SK-N-SH treated with all-trans-retinoic acid at 6 μM for 48 hours (cell line): ENCODE results near the gene EEF1AKMT3.

Experiments
- ATAC-seq: fragments of 200-7000 bp; cut with Tn5 transposase; 3 replicates; pipeline ENCODE4 v1.9.1; 2020; ENCODE audit warnings: mild to moderate bottlenecking, moderate library complexity
- ARNTL ChIP-seq: fragments of 450-650 bp; formaldehyde crosslinking; IDR thresholded peaks from 2 replicates; pipeline ENCODE4 v1.5.0; 2020; ENCODE audit warnings: low read depth, mild to moderate bottlenecking, moderate library complexity, borderline replicate concordance
- CREB5 ChIP-seq: fragments of 250-450 bp; sonication (Bioruptor Pico); IDR thresholded peaks from 2 replicates; pipeline ENCODE4 v1.5.1; 2020; ENCODE audit warnings: low read depth, mild to moderate bottlenecking, moderate library complexity
- ESRRG ChIP-seq: fragments of 250-450 bp; sonication (Bioruptor Pico); IDR thresholded peaks from 2 replicates; pipeline ENCODE4 v1.6.1; 2021; ENCODE audit warnings: mild to moderate bottlenecking
- GLIS3 ChIP-seq: fragments of 250-450 bp; sonication (Bioruptor Pico); IDR thresholded peaks from 2 replicates; pipeline ENCODE4 v1.5.0; 2020; ENCODE audit warnings: mild to moderate bottlenecking, moderate library complexity
- ISL1 ChIP-seq: fragments of 250-450 bp; sonication (Bioruptor Pico); IDR thresholded peaks from 2 replicates; pipeline ENCODE4 v2.1.2; 2022; ENCODE audit warnings: mild to moderate bottlenecking, moderate library complexity
- OSR1 ChIP-seq: fragments of 250-450 bp; sonication (Bioruptor Pico); IDR thresholded peaks from 2 replicates; pipeline ENCODE4 v1.8.0; 2022; ENCODE audit warnings: moderate library complexity, mild to moderate bottlenecking, inconsistent platforms
- SNAI2 ChIP-seq: fragments of 250-450 bp; sonication (Bioruptor Pico); IDR thresholded peaks from 2 replicates; pipeline ENCODE4 v1.5.0; 2020; ENCODE audit warnings: mild to moderate bottlenecking, moderate library complexity
- TCF4 ChIP-seq: fragments of 250-450 bp; sonication (Bioruptor Pico); IDR thresholded peaks from 2 replicates; pipeline ENCODE4 v1.8.0; 2021; ENCODE audit warnings: mild to moderate bottlenecking, moderate library complexity, borderline replicate concordance
- TOX ChIP-seq: fragments of 250-450 bp; sonication (Bioruptor Pico); IDR thresholded peaks from 2 replicates; pipeline ENCODE4 v1.8.0; 2021; ENCODE audit warnings: mild to moderate bottlenecking, moderate library complexity, borderline replicate concordance
- ZC3H10 ChIP-seq: fragments of 250-450 bp; sonication (Bioruptor Pico); IDR thresholded peaks from 2 replicates; pipeline ENCODE4 v1.5.1; 2021; ENCODE audit warnings: mild to moderate bottlenecking, moderate library complexity
- ZFP3 ChIP-seq: fragments of 250-450 bp; sonication (Bioruptor Pico); IDR thresholded peaks from 2 replicates; pipeline ENCODE4 v1.5.0; 2020; ENCODE audit warnings: mild to moderate bottlenecking, moderate library complexity
- ZNF70 ChIP-seq: fragments of 450-650 bp; formaldehyde crosslinking; IDR thresholded peaks from 2 replicates; pipeline ENCODE4 v1.5.0; 2020; ENCODE audit warnings: mild to moderate bottlenecking, moderate library complexity
- ZNF8 ChIP-seq: fragments of 450-650 bp; formaldehyde crosslinking; IDR thresholded peaks from 2 replicates; pipeline ENCODE4 v1.5.0; 2020; ENCODE audit warnings: mild to moderate bottlenecking, moderate library complexity
- TF ChIP-seq, protein P1 (sequence below): fragments of 250-450 bp; sonication (Bioruptor Pico); IDR thresholded peaks from 2 replicates; pipeline ENCODE4 v1.5.0; 2020; ENCODE audit warnings: mild to moderate bottlenecking, moderate library complexity
- TF ChIP-seq, protein P2 (sequence below): fragments of 250-450 bp; sonication (Bioruptor Pico); IDR thresholded peaks from 2 replicates; pipeline ENCODE4 v1.5.1; 2021; ENCODE audit warnings: mild to moderate bottlenecking, moderate library complexity
- TF ChIP-seq, protein P3 (sequence below): fragments of 250-450 bp; sonication (Bioruptor Pico); IDR thresholded peaks from 2 replicates; pipeline ENCODE4 v1.8.0; 2021; ENCODE audit warnings: low read depth, mild to moderate bottlenecking, moderate library complexity, borderline replicate concordance

The EEF1AKMT3 gene

GRCh38 chr12:57793920-57794319 lies 21.5 kb downstream of the EEF1AKMT3 start:
- ATAC-seq: peak; percentile 74
- TF ChIP-seq ISL1 (CRISPR knock-in tag) (peak; percentile 23; the same call in 1 of the 2 replicates), SNAI2 (no peak)
- TF ChIP-seq, all 23 proteins: peak for 1

DNA sequence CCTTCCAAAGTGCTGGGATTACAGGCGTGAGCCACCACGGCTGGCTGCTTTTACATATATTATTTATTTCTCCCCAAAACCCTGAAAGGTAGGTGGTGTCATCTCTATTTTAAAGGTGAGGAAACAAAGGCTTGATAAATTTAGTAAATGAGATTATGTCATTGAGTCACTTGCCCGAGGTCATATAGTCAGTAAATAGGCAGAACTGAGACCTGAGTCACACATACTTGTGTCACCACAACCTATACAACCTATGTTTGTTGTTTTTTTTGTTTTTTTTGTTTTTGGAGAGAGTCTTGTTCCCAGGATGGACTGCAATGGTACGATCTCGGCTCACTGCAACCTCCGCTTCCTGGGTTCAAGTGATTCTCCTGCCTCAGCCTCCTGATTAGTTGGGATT lies 22.9 kb downstream of the EEF1AKMT3 start:
- TF ChIP-seq, protein P1, sequence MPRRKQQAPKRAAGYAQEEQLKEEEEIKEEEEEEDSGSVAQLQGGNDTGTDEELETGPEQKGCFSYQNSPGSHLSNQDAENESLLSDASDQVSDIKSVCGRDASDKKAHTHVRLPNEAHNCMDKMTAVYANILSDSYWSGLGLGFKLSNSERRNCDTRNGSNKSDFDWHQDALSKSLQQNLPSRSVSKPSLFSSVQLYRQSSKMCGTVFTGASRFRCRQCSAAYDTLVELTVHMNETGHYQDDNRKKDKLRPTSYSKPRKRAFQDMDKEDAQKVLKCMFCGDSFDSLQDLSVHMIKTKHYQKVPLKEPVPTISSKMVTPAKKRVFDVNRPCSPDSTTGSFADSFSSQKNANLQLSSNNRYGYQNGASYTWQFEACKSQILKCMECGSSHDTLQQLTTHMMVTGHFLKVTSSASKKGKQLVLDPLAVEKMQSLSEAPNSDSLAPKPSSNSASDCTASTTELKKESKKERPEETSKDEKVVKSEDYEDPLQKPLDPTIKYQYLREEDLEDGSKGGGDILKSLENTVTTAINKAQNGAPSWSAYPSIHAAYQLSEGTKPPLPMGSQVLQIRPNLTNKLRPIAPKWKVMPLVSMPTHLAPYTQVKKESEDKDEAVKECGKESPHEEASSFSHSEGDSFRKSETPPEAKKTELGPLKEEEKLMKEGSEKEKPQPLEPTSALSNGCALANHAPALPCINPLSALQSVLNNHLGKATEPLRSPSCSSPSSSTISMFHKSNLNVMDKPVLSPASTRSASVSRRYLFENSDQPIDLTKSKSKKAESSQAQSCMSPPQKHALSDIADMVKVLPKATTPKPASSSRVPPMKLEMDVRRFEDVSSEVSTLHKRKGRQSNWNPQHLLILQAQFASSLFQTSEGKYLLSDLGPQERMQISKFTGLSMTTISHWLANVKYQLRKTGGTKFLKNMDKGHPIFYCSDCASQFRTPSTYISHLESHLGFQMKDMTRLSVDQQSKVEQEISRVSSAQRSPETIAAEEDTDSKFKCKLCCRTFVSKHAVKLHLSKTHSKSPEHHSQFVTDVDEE (CRISPR knock-in tag): no peak
- TF ChIP-seq ESRRG (CRISPR knock-in tag) (no peak), ZNF8 (CRISPR knock-in tag) (no peak), ARNTL (CRISPR knock-in tag) (no peak), ZNF70 (CRISPR knock-in tag) (no peak), ZFP3 (CRISPR knock-in tag) (no peak), CREB5 (CRISPR knock-in tag) (no peak), GLIS3 (CRISPR knock-in tag) (no peak), OSR1 (no peak), TCF4 (CRISPR knock-in tag) (no peak), ISL1 (CRISPR knock-in tag) (no peak)
- TF ChIP-seq, protein P2, sequence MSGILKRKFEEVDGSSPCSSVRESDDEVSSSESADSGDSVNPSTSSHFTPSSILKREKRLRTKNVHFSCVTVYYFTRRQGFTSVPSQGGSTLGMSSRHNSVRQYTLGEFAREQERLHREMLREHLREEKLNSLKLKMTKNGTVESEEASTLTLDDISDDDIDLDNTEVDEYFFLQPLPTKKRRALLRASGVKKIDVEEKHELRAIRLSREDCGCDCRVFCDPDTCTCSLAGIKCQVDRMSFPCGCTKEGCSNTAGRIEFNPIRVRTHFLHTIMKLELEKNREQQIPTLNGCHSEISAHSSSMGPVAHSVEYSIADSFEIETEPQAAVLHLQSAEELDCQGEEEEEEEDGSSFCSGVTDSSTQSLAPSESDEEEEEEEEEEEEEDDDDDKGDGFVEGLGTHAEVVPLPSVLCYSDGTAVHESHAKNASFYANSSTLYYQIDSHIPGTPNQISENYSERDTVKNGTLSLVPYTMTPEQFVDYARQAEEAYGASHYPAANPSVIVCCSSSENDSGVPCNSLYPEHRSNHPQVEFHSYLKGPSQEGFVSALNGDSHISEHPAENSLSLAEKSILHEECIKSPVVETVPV (CRISPR knock-in tag): no peak
- TF ChIP-seq, protein P3, sequence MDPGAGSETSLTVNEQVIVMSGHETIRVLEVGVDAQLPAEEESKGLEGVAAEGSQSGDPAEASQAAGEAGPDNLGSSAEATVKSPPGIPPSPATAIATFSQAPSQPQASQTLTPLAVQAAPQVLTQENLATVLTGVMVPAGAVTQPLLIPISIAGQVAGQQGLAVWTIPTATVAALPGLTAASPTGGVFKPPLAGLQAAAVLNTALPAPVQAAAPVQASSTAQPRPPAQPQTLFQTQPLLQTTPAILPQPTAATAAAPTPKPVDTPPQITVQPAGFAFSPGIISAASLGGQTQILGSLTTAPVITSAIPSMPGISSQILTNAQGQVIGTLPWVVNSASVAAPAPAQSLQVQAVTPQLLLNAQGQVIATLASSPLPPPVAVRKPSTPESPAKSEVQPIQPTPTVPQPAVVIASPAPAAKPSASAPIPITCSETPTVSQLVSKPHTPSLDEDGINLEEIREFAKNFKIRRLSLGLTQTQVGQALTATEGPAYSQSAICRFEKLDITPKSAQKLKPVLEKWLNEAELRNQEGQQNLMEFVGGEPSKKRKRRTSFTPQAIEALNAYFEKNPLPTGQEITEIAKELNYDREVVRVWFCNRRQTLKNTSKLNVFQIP (CRISPR knock-in tag): no peak
- TF ChIP-seq, all 23 proteins: peak for 0
- no peak for ATAC-seq

DNA sequence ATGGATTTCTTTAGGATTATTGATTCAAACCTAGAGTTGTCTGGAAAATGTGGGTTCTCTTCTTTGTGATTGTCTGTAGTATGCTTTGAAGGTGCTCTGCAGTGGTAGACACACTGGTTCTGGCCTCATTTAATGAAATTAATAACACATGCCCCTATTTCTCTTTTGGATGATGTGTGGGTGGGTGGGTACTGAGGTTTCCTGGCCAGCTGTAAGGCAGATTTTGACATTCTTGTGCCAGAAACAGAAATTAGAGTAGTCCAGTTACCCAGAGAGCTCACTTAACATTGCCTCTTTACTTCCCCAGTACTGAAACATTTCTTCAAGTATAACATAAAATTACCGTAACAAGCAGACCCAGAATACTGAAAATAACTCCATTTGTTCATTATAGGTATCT lies 24.6 kb downstream of the EEF1AKMT3 start:
- no peak for ATAC-seq
- TF ChIP-seq SNAI2 (no peak), OSR1 (no peak), CREB5 (CRISPR knock-in tag) (no peak)
- TF ChIP-seq, protein P1 (CRISPR knock-in tag): no peak

DNA sequence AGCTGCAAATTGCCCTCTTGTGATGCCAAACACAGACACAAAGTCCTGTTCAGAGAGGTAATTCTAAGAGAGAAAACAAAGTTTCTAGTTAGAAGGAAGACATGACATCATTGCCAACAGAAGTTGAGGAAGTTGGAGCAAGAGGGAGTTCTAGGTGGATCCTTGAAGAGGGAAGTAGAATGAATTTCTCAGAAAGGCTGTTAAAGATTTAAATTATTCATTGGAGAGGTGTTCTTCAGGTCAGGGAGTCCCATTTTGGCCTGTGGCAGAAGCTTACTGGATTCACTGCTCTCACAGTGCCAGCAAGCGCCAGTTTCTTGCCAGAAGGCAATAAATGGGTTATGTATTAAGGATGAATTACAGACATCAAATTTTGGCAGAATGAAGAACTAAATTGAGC lies 25.5 kb downstream of the EEF1AKMT3 start:
- no peak for ATAC-seq
- TF ChIP-seq TCF4 (CRISPR knock-in tag) (no peak), ZNF70 (CRISPR knock-in tag) (no peak), SNAI2 (no peak), ESRRG (CRISPR knock-in tag) (no peak), ZC3H10 (CRISPR knock-in tag) (no peak), TOX (CRISPR knock-in tag) (no peak)
- TF ChIP-seq, protein P2 (CRISPR knock-in tag): no peak
- TF ChIP-seq, protein P1 (CRISPR knock-in tag): no peak
- TF ChIP-seq, all 23 proteins: peak for 0
